ENCODE results near the gene PGAP1. TPM values are rescaled to one million over a fixed set of nuclear protein-coding genes. Genes with fewer than 3 reads are reported as not detected.

PGAP1 gene
- total RNA-seq, 1 experiment from 2014 or later: 15.7 TPM

DNA sequence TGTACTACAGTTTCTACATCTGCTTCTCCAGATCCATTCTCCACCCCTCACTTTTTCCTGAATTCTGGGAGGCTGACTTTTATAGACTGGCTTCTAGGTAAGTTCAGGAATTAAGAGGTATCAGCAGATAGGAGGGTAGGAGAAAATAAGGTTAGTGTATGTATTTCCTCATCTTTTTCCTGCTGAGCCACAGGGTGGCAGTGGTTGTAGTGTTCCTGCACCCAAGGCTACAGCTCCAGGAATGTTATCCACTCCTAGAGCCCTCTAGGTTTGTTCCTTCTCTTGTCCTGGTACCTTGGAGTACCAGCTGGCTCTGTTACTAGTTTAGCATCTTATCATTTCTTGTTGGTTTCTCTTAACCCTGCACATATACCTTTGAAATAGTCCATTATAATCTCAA is 76.6 kb downstream of the PGAP1 start:
- no TSS peak for BruUV-seq (replicated peaks)
- in situ Hi-C loops (cut with HindIII; ENCODE audit: low pct_unique_long_range_greater_than_20kb, low sequenced_read_pairs): no loop called here
- intact Hi-C loops (cut with micrococcal nuclease; ENCODE audit: unreplicated experiment): no loop called here
- CTCF ChIA-PET: no interaction called here
- TF ChIP-seq TCF7L2 (IDR thresholded peaks at IDR 0.05; ENCODE audit: low read depth, low read length): no peak
- TF ChIP-seq, protein P1, sequence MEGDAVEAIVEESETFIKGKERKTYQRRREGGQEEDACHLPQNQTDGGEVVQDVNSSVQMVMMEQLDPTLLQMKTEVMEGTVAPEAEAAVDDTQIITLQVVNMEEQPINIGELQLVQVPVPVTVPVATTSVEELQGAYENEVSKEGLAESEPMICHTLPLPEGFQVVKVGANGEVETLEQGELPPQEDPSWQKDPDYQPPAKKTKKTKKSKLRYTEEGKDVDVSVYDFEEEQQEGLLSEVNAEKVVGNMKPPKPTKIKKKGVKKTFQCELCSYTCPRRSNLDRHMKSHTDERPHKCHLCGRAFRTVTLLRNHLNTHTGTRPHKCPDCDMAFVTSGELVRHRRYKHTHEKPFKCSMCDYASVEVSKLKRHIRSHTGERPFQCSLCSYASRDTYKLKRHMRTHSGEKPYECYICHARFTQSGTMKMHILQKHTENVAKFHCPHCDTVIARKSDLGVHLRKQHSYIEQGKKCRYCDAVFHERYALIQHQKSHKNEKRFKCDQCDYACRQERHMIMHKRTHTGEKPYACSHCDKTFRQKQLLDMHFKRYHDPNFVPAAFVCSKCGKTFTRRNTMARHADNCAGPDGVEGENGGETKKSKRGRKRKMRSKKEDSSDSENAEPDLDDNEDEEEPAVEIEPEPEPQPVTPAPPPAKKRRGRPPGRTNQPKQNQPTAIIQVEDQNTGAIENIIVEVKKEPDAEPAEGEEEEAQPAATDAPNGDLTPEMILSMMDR (IDR thresholded peaks at IDR 0.05): peak; percentile 71
- DNase-seq (ENCODE audit: low read depth, low spot score) (peak; percentile 2), ATAC-seq (peak; percentile 92)
- no peaks in the 10 kb centered on the region for H3K9me3 ChIP-seq (ENCODE audit: control insufficient read depth, insufficient read depth, low read depth, low read length)
- H3K36me3 ChIP-seq (ENCODE audit: control insufficient read depth, insufficient read depth, low read length): peaks cover 8% of the 10 kb centered on the region
- H3K27ac ChIP-seq (ENCODE audit: low read length): no peak overlapping the region
- peaks cover 6% of the 10 kb centered on the region; the same call in 1 of the 2 replicates for H3K4me1 ChIP-seq (ENCODE audit: control insufficient read depth, insufficient read depth, low read length)
- H3K27me3 ChIP-seq (ENCODE audit: control insufficient read depth, insufficient read depth, low read length): no peaks in the 10 kb centered on the region
- POLR2A ChIA-PET: no interaction called here
- H3K4me3 ChIP-seq (ENCODE audit: low read depth in 2 of 2, low read length in 2 of 2): no peak overlapping the region

DNA sequence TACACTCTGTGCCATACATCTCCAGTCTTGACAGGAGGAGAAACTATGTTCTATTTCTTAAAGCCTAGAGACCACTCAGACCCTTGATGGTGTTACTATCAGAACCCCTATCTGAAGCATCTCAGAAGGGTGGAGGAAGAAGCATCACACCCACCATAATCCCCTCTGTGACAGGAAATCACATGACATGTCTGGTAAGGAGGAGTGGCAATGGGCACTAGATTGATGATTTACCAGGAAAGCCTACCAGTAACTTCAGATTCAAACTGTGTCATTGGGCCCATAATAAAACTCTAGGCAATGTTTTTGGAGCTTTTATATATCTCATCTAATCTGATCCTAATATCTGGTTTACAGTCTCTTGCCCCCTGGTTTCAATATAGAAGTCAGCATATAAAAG is 80.2 kb downstream of the PGAP1 start:
- POLR2A ChIA-PET: no interaction called here

More for the DNA sequence above, 80.2 kb downstream of the PGAP1 start:
- Histone ChIP-seq H3K36me3 (ENCODE audit: control insufficient read depth, insufficient read depth, low read length) (peaks cover 24% of the 10 kb centered on the region), H3K27ac (ENCODE audit: low read length) (no peak overlapping the region), H3K4me1 (ENCODE audit: control insufficient read depth, insufficient read depth, low read length) (peaks cover 2% of the 10 kb centered on the region; the same call in 1 of the 2 replicates), H3K4me3 (ENCODE audit: low read depth in 2 of 2, low read length in 2 of 2) (no peak overlapping the region), H3K27me3 (ENCODE audit: control insufficient read depth, insufficient read depth, low read length) (no peaks in the 10 kb centered on the region), H3K9me3 (ENCODE audit: control insufficient read depth, insufficient read depth, low read depth, low read length) (no peaks in the 10 kb centered on the region)
- DNase-seq (ENCODE audit: low read depth, low spot score) (no peak), ATAC-seq (no peak)
- no TSS peak for BruUV-seq (replicated peaks)
- intact Hi-C loops (cut with micrococcal nuclease; ENCODE audit: unreplicated experiment): no loop called here
- in situ Hi-C loops (cut with HindIII; ENCODE audit: low pct_unique_long_range_greater_than_20kb, low sequenced_read_pairs): no loop called here
- TF ChIP-seq, protein P1 (IDR thresholded peaks at IDR 0.05): no peak
- TF ChIP-seq, protein P2, sequence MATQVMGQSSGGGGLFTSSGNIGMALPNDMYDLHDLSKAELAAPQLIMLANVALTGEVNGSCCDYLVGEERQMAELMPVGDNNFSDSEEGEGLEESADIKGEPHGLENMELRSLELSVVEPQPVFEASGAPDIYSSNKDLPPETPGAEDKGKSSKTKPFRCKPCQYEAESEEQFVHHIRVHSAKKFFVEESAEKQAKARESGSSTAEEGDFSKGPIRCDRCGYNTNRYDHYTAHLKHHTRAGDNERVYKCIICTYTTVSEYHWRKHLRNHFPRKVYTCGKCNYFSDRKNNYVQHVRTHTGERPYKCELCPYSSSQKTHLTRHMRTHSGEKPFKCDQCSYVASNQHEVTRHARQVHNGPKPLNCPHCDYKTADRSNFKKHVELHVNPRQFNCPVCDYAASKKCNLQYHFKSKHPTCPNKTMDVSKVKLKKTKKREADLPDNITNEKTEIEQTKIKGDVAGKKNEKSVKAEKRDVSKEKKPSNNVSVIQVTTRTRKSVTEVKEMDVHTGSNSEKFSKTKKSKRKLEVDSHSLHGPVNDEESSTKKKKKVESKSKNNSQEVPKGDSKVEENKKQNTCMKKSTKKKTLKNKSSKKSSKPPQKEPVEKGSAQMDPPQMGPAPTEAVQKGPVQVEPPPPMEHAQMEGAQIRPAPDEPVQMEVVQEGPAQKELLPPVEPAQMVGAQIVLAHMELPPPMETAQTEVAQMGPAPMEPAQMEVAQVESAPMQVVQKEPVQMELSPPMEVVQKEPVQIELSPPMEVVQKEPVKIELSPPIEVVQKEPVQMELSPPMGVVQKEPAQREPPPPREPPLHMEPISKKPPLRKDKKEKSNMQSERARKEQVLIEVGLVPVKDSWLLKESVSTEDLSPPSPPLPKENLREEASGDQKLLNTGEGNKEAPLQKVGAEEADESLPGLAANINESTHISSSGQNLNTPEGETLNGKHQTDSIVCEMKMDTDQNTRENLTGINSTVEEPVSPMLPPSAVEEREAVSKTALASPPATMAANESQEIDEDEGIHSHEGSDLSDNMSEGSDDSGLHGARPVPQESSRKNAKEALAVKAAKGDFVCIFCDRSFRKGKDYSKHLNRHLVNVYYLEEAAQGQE (IDR thresholded peaks at IDR 0.05; ENCODE audit: insufficient read depth in 1 of 2, low read depth in 2 of 2, low read length in 1 of 2): no peak
- no peak for TF ChIP-seq SIN3A (IDR thresholded peaks at IDR 0.05; ENCODE audit: borderline replicate concordance, insufficient read depth, low read depth, low read length)
- TF ChIP-seq TCF7L2 (IDR thresholded peaks at IDR 0.05; ENCODE audit: low read depth, low read length): no peak
- CTCF ChIA-PET: no interaction called here
